Nephron (organoid): ENCODE results near the gene TRHDE.
A peak's percentile ranks its signal among the peaks of the same experiment; 100 is the strongest.

Experiments used
- H3K27ac Mint-ChIP-seq, 3 experiments: 2 replicates each; pipeline ENCODE4 v1.8.0; 2020; ENCODE audit warnings: mixed read lengths in 3 of 3, mild to moderate bottlenecking in 2 of 3, moderate library complexity in 1 of 3
- H3K27me3 Mint-ChIP-seq: 2 replicates; pipeline ENCODE4 v1.8.0; 2021; ENCODE audit warnings: low read depth, mild to moderate bottlenecking, moderate library complexity, mixed read lengths
- H3K36me3 Mint-ChIP-seq: 2 replicates; pipeline ENCODE4 v1.8.0; 2020; ENCODE audit warnings: low read depth, mixed read lengths
- H3K4me1 Mint-ChIP-seq: 2 replicates; pipeline ENCODE4 v1.8.0; 2020; ENCODE audit warnings: mixed read lengths
- H3K4me3 Mint-ChIP-seq, 3 experiments: 2 replicates each; pipeline ENCODE4 v1.8.0; 2020; ENCODE audit warnings: mild to moderate bottlenecking in 3 of 3, mixed read lengths in 3 of 3, moderate library complexity in 2 of 3
- H3K9me3 Mint-ChIP-seq: 2 replicates; pipeline ENCODE4 v1.8.0; 2020; ENCODE audit warnings: mixed read lengths
- TF ChIP-seq, protein P1 (sequence below), 3 experiments: fragments of 200-600 bp; sonication (generic); IDR thresholded peaks; one replicate each; pipeline ENCODE4 v1.5.0; 2021; ENCODE audit warnings: antibody characterized with exemption in 3 of 3; ENCODE audit not compliant: unreplicated experiment in 3 of 3

Gene TRHDE

DNA sequence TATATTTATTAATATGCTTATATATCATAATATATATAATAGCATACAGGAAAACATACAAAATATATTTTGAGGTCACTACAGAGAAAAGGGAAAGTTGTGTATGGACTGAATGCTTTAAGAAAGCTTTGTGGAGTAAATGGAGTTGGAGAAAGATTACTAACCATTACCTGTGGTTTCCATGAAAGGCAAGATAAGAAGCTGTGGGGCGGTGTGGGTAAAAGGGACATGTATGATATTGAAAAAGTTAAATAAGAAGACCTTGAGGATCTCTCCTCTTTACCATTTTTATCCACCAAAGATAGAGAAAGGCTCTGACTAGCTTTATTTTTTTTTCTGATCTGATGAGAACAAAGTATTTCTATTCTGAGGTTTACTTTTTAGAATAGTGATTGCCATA is 404.4 kb downstream of the TRHDE start:
- TF ChIP-seq, protein P1, sequence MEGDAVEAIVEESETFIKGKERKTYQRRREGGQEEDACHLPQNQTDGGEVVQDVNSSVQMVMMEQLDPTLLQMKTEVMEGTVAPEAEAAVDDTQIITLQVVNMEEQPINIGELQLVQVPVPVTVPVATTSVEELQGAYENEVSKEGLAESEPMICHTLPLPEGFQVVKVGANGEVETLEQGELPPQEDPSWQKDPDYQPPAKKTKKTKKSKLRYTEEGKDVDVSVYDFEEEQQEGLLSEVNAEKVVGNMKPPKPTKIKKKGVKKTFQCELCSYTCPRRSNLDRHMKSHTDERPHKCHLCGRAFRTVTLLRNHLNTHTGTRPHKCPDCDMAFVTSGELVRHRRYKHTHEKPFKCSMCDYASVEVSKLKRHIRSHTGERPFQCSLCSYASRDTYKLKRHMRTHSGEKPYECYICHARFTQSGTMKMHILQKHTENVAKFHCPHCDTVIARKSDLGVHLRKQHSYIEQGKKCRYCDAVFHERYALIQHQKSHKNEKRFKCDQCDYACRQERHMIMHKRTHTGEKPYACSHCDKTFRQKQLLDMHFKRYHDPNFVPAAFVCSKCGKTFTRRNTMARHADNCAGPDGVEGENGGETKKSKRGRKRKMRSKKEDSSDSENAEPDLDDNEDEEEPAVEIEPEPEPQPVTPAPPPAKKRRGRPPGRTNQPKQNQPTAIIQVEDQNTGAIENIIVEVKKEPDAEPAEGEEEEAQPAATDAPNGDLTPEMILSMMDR (IDR thresholded peaks at IDR 0.05; ENCODE audit: unreplicated experiment in 3 of 3) = no peak
- no peaks in the 10 kb centered on the region for H3K36me3 Mint-ChIP-seq
- H3K4me3 Mint-ChIP-seq = no peak overlapping the region
- H3K27ac Mint-ChIP-seq = peak overlapping the region in 1 of 3 experiments; percentile 74
- H3K9me3 Mint-ChIP-seq = no peaks in the 10 kb centered on the region
- no peaks in the 10 kb centered on the region for H3K27me3 Mint-ChIP-seq
- peaks cover 5% of the 10 kb centered on the region for H3K4me1 Mint-ChIP-seq

DNA sequence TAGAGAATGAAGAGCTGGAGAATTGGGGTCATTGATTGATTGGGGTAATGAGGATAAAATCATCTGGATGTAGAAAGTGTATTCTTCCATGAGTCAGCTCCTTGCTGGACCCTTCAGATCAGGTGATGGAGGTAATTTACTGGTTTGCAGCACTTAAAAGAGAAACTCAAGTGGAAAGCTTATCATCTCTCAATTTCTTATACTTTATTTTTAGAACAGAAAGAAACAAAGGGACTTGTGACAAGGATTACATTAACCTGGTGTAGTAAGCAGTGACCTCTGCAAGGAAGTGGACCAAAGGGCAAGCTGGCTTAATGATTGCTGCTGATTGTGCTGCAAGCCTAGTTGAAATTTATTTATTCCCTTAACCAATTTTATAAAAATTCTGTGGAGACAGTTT is 405.0 kb downstream of the TRHDE start:
- H3K4me1 Mint-ChIP-seq = peaks cover 5% of the 10 kb centered on the region
- TF ChIP-seq, protein P1 (IDR thresholded peaks at IDR 0.05; ENCODE audit: unreplicated experiment in 3 of 3) = no peak

DNA sequence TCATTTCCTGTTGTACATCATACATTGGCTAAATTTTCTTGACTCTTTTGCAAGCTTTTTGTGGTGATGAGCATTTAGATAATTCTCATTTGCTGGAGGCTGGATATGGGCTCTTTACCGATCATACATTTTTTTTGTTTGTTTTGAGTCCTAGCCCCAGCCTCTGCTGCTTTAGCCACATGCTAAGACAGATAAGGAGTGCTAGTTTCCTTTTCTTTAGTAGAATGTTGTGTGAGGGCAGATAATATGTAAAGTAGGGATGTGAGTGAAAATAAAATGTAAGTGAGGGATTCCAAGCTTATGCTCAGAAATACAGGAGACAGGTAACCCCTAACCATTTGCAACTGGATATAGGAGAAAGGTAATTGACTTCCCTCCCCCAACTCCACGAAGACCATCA is 405.7 kb downstream of the TRHDE start:
- H3K4me3 Mint-ChIP-seq = no peak overlapping the region
- no peaks in the 10 kb centered on the region for H3K27me3 Mint-ChIP-seq
- TF ChIP-seq, protein P1 (IDR thresholded peaks at IDR 0.05; ENCODE audit: unreplicated experiment in 3 of 3) = no peak
- H3K27ac Mint-ChIP-seq = peak overlapping the region in 1 of 3 experiments; percentile 43
- no peaks in the 10 kb centered on the region for H3K4me1 Mint-ChIP-seq
- H3K9me3 Mint-ChIP-seq = no peaks in the 10 kb centered on the region
- H3K36me3 Mint-ChIP-seq = no peaks in the 10 kb centered on the region

More for the DNA sequence above, 405.0 kb downstream of the TRHDE start:
- Mint-ChIP-seq H3K36me3 (no peaks in the 10 kb centered on the region), H3K4me3 (no peak overlapping the region), H3K9me3 (no peaks in the 10 kb centered on the region), H3K27ac (peak overlapping the region in 2 of 3 experiments; percentile 58 to 74), H3K27me3 (no peaks in the 10 kb centered on the region)

DNA sequence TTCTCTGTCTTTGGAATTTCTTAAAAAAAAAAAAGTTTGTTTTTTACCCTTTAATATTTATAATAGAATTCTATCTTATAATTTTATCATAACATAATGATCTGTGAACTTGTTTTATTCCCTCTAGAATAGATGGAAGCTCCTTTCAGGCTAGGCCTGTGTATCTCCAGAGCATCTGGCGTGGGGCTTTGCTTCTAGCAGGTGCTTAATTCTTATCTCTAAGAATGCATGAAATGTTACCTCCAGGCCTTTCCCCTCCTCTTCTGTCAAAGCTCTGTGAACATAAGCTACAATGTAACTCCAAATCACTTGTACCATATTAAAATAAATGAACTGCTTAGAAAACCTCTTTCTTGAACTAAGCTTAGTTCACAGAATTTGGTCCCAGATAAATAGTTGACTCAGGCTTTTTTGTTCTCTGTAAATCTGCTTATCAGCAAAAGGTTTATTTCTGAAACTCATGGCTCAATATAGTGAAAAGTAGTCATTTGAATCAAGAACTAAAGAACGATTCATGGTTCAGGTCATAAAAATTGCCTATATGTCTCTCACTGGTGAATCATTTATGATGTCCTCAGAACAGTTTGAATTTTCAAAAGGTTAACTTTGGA is 407.1 kb downstream of the TRHDE start:
- no peaks in the 10 kb centered on the region for H3K9me3 Mint-ChIP-seq

DNA sequence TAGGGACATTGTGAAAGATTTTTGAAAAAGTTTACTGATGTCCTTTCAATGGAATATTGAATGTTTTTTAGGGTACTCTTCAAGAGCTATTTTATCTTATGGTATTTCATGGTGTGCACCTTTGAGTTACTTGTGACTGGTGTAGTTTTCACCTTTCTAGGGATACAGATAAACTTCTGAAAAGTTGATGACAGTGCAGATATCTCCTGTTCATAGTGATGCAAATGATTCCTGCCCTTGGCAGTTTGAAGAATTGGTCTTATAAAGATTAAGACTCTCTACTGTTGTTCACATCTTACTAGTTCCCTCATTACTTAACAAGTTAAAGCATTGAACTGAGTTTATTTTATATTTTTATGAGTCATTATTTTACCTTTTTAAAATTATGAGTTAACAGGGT is 408.9 kb downstream of the TRHDE start:
- no peaks in the 10 kb centered on the region for H3K36me3 Mint-ChIP-seq

More for the DNA sequence above, 407.1 kb downstream of the TRHDE start:
- no peaks in the 10 kb centered on the region for H3K27me3 Mint-ChIP-seq
- no peak overlapping the region for H3K4me3 Mint-ChIP-seq
- no peaks in the 10 kb centered on the region for H3K36me3 Mint-ChIP-seq
- no peaks in the 10 kb centered on the region for H3K4me1 Mint-ChIP-seq
- H3K27ac Mint-ChIP-seq = peak overlapping the region in 1 of 3 experiments; percentile 71
- TF ChIP-seq, protein P1 (IDR thresholded peaks at IDR 0.05; ENCODE audit: unreplicated experiment in 3 of 3) = no peak

More for the DNA sequence above, 408.9 kb downstream of the TRHDE start:
- Mint-ChIP-seq H3K9me3 (no peaks in the 10 kb centered on the region), H3K4me1 (no peaks in the 10 kb centered on the region), H3K27ac (no peak overlapping the region), H3K27me3 (no peaks in the 10 kb centered on the region), H3K4me3 (no peak overlapping the region)
- TF ChIP-seq, protein P1 (IDR thresholded peaks at IDR 0.05; ENCODE audit: unreplicated experiment in 3 of 3) = no peak
